ENCODE results near the gene ZFC3H1.

The ZFC3H1 gene

DNA sequence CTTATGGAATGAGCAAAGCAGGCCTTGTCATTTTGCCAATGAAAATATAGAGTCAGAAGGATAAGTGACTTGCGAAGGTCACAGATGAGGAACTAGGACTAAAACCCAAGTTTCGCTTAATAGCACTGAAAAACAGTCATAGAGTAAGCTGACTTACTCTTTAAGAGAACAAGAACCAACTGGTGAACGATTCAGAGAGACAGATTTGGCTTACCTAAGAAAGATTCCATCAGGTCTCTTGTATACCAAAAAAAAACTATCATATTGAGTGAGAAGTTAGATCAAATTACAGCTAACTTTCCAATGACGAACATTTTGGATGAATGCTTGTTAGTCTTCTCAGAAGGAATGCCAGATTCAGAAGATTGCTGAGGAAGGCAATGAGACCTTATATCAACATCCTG is 74.2 kb downstream of the ZFC3H1 start:
- Histone ChIP-seq H3F3A (ENCODE audit: insufficient read depth) (no peaks in the 10 kb centered on the region), H3K9me3 (ENCODE audit: insufficient read depth, low read length) (no peaks in the 10 kb centered on the region), H3K9me2 (replicated peaks; ENCODE audit: insufficient read depth, low read length) (no peaks in the 10 kb centered on the region), H3K27ac (ENCODE audit: low read depth, low read length) (no peak overlapping the region), H3K79me2 (ENCODE audit: insufficient read depth, low read length) (no peaks in the 10 kb centered on the region), H2AFZ (ENCODE audit: low read depth, low read length, severe bottlenecking) (no peak overlapping the region), H3K4me2 (ENCODE audit: low read depth, low read length, poor library complexity, severe bottlenecking) (no peak overlapping the region), H3K4me3 (ENCODE audit: insufficient read depth, low read length, poor library complexity, severe bottlenecking) (no peak overlapping the region), H3K27me3 (ENCODE audit: low read length) (no peaks in the 10 kb centered on the region), H3K9ac (ENCODE audit: low read length) (no peak overlapping the region), H3K36me3 (ENCODE audit: low read length) (no peaks in the 10 kb centered on the region), H4K20me1 (ENCODE audit: low read depth, low read length) (no peaks in the 10 kb centered on the region)
- no peak for TF ChIP-seq EZH2phosphoT487 (conservative IDR thresholded peaks at IDR 0.05; ENCODE audit: low read length)
- TF ChIP-seq, protein P1, sequence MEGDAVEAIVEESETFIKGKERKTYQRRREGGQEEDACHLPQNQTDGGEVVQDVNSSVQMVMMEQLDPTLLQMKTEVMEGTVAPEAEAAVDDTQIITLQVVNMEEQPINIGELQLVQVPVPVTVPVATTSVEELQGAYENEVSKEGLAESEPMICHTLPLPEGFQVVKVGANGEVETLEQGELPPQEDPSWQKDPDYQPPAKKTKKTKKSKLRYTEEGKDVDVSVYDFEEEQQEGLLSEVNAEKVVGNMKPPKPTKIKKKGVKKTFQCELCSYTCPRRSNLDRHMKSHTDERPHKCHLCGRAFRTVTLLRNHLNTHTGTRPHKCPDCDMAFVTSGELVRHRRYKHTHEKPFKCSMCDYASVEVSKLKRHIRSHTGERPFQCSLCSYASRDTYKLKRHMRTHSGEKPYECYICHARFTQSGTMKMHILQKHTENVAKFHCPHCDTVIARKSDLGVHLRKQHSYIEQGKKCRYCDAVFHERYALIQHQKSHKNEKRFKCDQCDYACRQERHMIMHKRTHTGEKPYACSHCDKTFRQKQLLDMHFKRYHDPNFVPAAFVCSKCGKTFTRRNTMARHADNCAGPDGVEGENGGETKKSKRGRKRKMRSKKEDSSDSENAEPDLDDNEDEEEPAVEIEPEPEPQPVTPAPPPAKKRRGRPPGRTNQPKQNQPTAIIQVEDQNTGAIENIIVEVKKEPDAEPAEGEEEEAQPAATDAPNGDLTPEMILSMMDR (IDR thresholded peaks at IDR 0.05; ENCODE audit: insufficient read depth, low read length, poor library complexity, severe bottlenecking) = no peak

GRCh38 chr12:71587012-71587411 is 76.6 kb downstream of the ZFC3H1 start:
- no peaks in the 10 kb centered on the region for H3F3A ChIP-seq (ENCODE audit: insufficient read depth)
- no peak overlapping the region for H3K4me3 ChIP-seq (ENCODE audit: insufficient read depth, low read length, poor library complexity, severe bottlenecking)
- no peaks in the 10 kb centered on the region for H3K27me3 ChIP-seq (ENCODE audit: low read length)
- no peaks in the 10 kb centered on the region for H3K9me2 ChIP-seq (replicated peaks; ENCODE audit: insufficient read depth, low read length)
- no peaks in the 10 kb centered on the region for H3K79me2 ChIP-seq (ENCODE audit: insufficient read depth, low read length)
- no peak overlapping the region for H2AFZ ChIP-seq (ENCODE audit: low read depth, low read length, severe bottlenecking)
- H3K9ac ChIP-seq (ENCODE audit: low read length) = no peak overlapping the region
- TF ChIP-seq EZH2phosphoT487 (conservative IDR thresholded peaks at IDR 0.05; ENCODE audit: low read length) = no peak
- TF ChIP-seq, protein P1 (IDR thresholded peaks at IDR 0.05; ENCODE audit: insufficient read depth, low read length, poor library complexity, severe bottlenecking) = no peak
- H4K20me1 ChIP-seq (ENCODE audit: low read depth, low read length) = no peaks in the 10 kb centered on the region
- H3K27ac ChIP-seq (ENCODE audit: low read depth, low read length) = no peak overlapping the region
- H3K4me2 ChIP-seq (ENCODE audit: low read depth, low read length, poor library complexity, severe bottlenecking) = no peak overlapping the region
- H3K9me3 ChIP-seq (ENCODE audit: insufficient read depth, low read length) = no peaks in the 10 kb centered on the region
- H3K36me3 ChIP-seq (ENCODE audit: low read length) = no peaks in the 10 kb centered on the region

- no peaks in the 10 kb centered on the region for H3K9me2 ChIP-seq (replicated peaks; ENCODE audit: insufficient read depth, low read length)
- H3K9me3 ChIP-seq (ENCODE audit: insufficient read depth, low read length) = no peaks in the 10 kb centered on the region
- no peak overlapping the region for H3K4me3 ChIP-seq (ENCODE audit: insufficient read depth, low read length, poor library complexity, severe bottlenecking)
- no peak overlapping the region for H3K9ac ChIP-seq (ENCODE audit: low read length)
- no peak overlapping the region for H3K4me2 ChIP-seq (ENCODE audit: low read depth, low read length, poor library complexity, severe bottlenecking)
- H3F3A ChIP-seq (ENCODE audit: insufficient read depth) = no peaks in the 10 kb centered on the region
- no peak overlapping the region for H3K27ac ChIP-seq (ENCODE audit: low read depth, low read length)
- no peaks in the 10 kb centered on the region for H4K20me1 ChIP-seq (ENCODE audit: low read depth, low read length)
- no peak overlapping the region for H2AFZ ChIP-seq (ENCODE audit: low read depth, low read length, severe bottlenecking)
- no peaks in the 10 kb centered on the region for H3K36me3 ChIP-seq (ENCODE audit: low read length)
- H3K27me3 ChIP-seq (ENCODE audit: low read length) = no peaks in the 10 kb centered on the region
- no peak for TF ChIP-seq EZH2phosphoT487 (conservative IDR thresholded peaks at IDR 0.05; ENCODE audit: low read length)
- TF ChIP-seq, protein P1 (IDR thresholded peaks at IDR 0.05; ENCODE audit: insufficient read depth, low read length, poor library complexity, severe bottlenecking) = no peak
- H3K79me2 ChIP-seq (ENCODE audit: insufficient read depth, low read length) = no peaks in the 10 kb centered on the region
These were observed 78.4 kb downstream of the ZFC3H1 start for GRCh38 chr12:71585218-71585617.
